Esophagus muscularis mucosa (tissue), 4 donors: ENCODE measurements around the gene CDK14. TPM values are rescaled to one million over a fixed set of nuclear protein-coding genes. Genes with fewer than 3 reads are reported as not detected.

Experiments used
- DNase-seq: peaks from one replicate; pipeline ENCODE4 v3.0.0-alpha.2; 2017; ENCODE audit errors: extremely low spot score
- H3K27ac ChIP-seq, 4 donors: fragments of 200-600 bp; sonication (generic); replicated peaks in 1 of 4; 1 replicate in 3 of 4; 2 replicates in 1 of 4; pipeline ENCODE4 v1.5.1; 2016 to 2019; ENCODE audit warnings: mild to moderate bottlenecking in 1 of 4
- H3K27me3 ChIP-seq, 4 donors: fragments of 200-600 bp; sonication (generic); one replicate each; pipeline versions ENCODE4 v1.5.1 to v1.6.0; 2016 to 2019
- H3K36me3 ChIP-seq, 4 donors: fragments of 200-600 bp; sonication (generic); one replicate each; pipeline ENCODE4 v1.5.1; 2016 to 2019
- H3K4me1 ChIP-seq, 4 donors: fragments of 200-600 bp; sonication (generic); one replicate each; pipeline ENCODE4 v1.5.1; 2016 to 2019
- H3K4me3 ChIP-seq, 4 donors: fragments of 200-600 bp; sonication (generic); 1 replicate in 2 of 4; 2 replicates in 2 of 4; pipeline ENCODE4 v1.5.1; 2016 to 2019; ENCODE audit warnings: mild to moderate bottlenecking in 4 of 4, moderate library complexity in 1 of 4
- H3K9me3 ChIP-seq, 4 donors: fragments of 200-600 bp; sonication (generic); 1 replicate in 3 of 4; 2 replicates in 1 of 4; pipeline ENCODE4 v1.5.1; 2016 to 2019
- EP300 ChIP-seq: sonication (generic); formaldehyde crosslinking; IDR thresholded peaks from one replicate; pipeline ENCODE4 v1.6.1; 2017; ENCODE audit warnings: antibody characterized with exemption
- POLR2A ChIP-seq: fragments of 450-650 bp; IDR thresholded peaks from one replicate; pipeline ENCODE4 v1.6.1; 2017; ENCODE audit warnings: antibody characterized with exemption, moderate library complexity, mild to moderate bottlenecking, low read depth
- POLR2AphosphoS5 ChIP-seq, 2 donors: sonication (generic); formaldehyde crosslinking; IDR thresholded peaks; one replicate each; pipeline ENCODE4 v1.6.1; 2017; ENCODE audit warnings: antibody characterized with exemption in 2 of 2
- WGBS: methylation state at CpG from one replicate; pipeline ENCODE4 v1.1.5; 2018; 5-methylcytosine and 5-hydroxymethylcytosine counted together
- intact Hi-C: fragments of 100-400 bp; cut with DNase I; formaldehyde crosslinking; loops from one replicate; pipeline ENCODE4 v1.15.1; 2023
- total RNA-seq, 4 donors: library from RNA; depleted of rRNA; stranded (reverse); fragments of >200 nt; gene quantifications; one replicate each; pipeline versions ENCODE4 v1.1.0 to v1.2.1, GENCODE V29; 2016
- TF ChIP-seq, protein P1 (sequence below), 3 experiments: fragments of 200-600 bp in 2 of 3; fragments of 450-650 bp in 1 of 3; sonication (generic) in 2 of 3; IDR thresholded peaks; one replicate each; pipeline ENCODE4 v1.5.1; 2017 to 2019; ENCODE audit warnings: antibody characterized with exemption in 3 of 3, mild to moderate bottlenecking in 2 of 3, moderate library complexity in 1 of 3

CDK14 gene
- total RNA-seq, 4 donors from 2014 or later, result 9.6 to 17.7 (median 14.3) TPM

DNA sequence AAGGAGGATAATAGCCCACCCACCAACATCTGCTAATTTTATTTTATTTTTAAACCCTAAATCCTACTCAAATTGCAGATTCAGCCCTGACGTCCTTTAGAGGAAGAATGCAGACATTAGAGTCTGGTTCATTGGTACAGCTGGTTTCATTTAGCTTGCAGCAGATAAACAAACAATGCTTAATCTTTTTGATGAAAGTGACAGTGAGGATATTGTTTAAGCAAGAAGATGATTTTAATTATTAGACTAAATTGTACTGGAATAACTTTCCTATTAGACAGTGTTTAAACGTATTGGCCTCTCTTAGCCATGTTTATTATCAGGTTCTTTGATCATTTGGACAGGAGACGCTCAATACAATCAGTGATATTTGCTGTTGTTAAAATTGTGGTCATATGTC is 164.8 kb downstream of the CDK14 start:
- H3K9me3 ChIP-seq, result no peaks in the 10 kb centered on the region
- no peaks in the 10 kb centered on the region for H3K27me3 ChIP-seq
- DNase-seq, result no peak
- peaks cover 0 to 6% (median 0%) of the 10 kb centered on the region in 4 donors for H3K4me1 ChIP-seq
- no peak overlapping the region for H3K4me3 ChIP-seq
- TF ChIP-seq, protein P1, sequence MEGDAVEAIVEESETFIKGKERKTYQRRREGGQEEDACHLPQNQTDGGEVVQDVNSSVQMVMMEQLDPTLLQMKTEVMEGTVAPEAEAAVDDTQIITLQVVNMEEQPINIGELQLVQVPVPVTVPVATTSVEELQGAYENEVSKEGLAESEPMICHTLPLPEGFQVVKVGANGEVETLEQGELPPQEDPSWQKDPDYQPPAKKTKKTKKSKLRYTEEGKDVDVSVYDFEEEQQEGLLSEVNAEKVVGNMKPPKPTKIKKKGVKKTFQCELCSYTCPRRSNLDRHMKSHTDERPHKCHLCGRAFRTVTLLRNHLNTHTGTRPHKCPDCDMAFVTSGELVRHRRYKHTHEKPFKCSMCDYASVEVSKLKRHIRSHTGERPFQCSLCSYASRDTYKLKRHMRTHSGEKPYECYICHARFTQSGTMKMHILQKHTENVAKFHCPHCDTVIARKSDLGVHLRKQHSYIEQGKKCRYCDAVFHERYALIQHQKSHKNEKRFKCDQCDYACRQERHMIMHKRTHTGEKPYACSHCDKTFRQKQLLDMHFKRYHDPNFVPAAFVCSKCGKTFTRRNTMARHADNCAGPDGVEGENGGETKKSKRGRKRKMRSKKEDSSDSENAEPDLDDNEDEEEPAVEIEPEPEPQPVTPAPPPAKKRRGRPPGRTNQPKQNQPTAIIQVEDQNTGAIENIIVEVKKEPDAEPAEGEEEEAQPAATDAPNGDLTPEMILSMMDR (IDR thresholded peaks at IDR 0.05), result no peak
- TF ChIP-seq POLR2AphosphoS5 (IDR thresholded peaks at IDR 0.05) (no peak), POLR2A (no peak), EP300 (no peak)
- 91% methylated on average over 3 of the region's 3 CpGs for WGBS
- no peaks in the 10 kb centered on the region for H3K36me3 ChIP-seq
- intact Hi-C loops, result no loop called here
- H3K27ac ChIP-seq, result no peak overlapping the region

DNA sequence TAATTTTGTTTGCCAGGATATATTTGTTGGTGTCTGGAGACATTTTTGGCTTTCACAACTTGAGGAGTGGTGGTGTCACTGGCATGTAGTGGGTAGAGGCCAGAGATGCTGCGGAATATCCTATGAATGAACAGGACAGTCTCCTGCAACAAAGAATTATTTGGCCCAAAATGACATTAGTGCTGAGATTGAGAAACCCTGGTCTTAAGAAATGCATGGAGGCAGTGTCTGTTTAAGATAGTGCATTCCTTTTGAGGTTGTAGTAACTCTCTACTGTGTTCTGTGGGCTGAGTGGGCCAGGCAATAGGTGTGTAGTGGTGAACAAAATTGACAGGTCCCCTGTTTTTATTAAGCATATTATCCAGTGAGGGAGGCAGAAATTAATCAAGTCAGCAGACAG is 165.5 kb downstream of the CDK14 start:
- H3K36me3 ChIP-seq, result no peaks in the 10 kb centered on the region
- DNase-seq, result no peak
- no peaks in the 10 kb centered on the region for H3K9me3 ChIP-seq
- WGBS, result 100% methylated on average over 1 of the region's 1 CpG
- H3K4me3 ChIP-seq, result no peak overlapping the region
- intact Hi-C loops, result no loop called here
- H3K4me1 ChIP-seq, result peaks cover 0 to 6% (median 0%) of the 10 kb centered on the region in 4 donors
- TF ChIP-seq, protein P1 (IDR thresholded peaks at IDR 0.05), result no peak
- TF ChIP-seq POLR2AphosphoS5 (IDR thresholded peaks at IDR 0.05) (no peak), POLR2A (no peak), EP300 (no peak)
- no peak overlapping the region for H3K27ac ChIP-seq
- H3K27me3 ChIP-seq, result no peaks in the 10 kb centered on the region

DNA sequence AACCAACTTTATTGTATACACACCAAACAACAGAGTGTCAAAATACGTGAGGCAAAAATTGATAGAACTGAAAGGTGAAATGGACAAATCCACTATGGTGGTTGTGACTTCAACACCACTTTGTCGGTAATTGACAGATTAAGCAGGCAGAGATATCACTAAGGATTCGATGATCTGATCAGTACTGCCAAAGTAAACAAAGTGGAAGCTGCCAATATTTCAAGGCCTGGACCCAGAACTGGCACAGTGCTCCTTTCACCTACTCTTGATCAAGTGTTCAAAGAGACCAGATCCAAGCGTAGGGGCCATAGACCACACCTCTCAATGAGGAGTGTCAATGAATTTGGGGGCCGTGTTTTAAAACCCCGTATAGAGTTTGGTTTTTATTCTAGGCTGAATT is 167.0 kb downstream of the CDK14 start:
- H3K36me3 ChIP-seq, result no peaks in the 10 kb centered on the region
- H3K27ac ChIP-seq, result no peak overlapping the region
- DNase-seq, result no peak
- intact Hi-C loops, result no loop called here
- H3K4me3 ChIP-seq, result no peak overlapping the region
- peaks cover 0 to 6% (median 0%) of the 10 kb centered on the region in 4 donors for H3K4me1 ChIP-seq
- no peaks in the 10 kb centered on the region for H3K9me3 ChIP-seq
- TF ChIP-seq, protein P1 (IDR thresholded peaks at IDR 0.05), result no peak
- no peak for TF ChIP-seq EP300
- no peak for TF ChIP-seq POLR2AphosphoS5 (IDR thresholded peaks at IDR 0.05)
- no peak for TF ChIP-seq POLR2A
- WGBS, result 90% methylated on average over 6 of the region's 6 CpGs
- H3K27me3 ChIP-seq, result no peaks in the 10 kb centered on the region

DNA sequence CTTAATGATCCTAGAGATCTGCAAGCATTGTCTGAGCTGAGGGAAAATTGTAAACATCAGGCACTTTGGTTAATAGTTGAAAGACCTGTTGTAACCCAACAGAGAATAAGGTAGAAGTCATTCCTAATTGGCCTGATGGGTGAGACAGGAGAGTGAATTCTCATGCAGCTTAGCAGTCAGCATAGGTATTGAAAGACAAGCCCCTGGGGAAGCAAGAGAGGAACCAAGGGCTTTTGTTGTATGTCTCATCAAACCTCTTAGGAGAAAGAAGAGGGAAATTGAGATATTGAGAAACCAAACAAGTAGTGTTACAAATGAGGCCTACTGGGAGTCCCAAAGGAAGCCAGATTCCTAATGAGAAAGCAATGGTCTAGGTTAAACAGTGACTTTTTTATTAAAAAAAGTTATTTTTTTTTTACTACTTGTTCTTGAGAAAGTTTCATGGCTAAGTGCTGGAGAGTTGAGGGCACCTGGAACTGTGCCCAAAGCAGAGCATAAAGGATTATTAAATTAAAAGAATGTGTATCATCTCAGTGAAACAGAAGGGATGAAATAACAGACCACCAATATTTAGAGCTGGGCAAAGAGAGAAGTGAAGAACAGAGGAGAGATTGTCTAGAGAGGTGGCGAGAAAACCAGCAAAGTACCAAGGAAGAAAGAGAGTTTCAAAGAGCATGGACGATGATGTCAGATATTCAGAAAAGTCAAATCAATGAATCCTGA is 168.9 kb downstream of the CDK14 start:
- Histone ChIP-seq H3K4me3 (no peak overlapping the region), H3K36me3 (no peaks in the 10 kb centered on the region), H3K4me1 (no peaks in the 10 kb centered on the region), H3K9me3 (no peaks in the 10 kb centered on the region), H3K27me3 (no peaks in the 10 kb centered on the region), H3K27ac (no peak overlapping the region)
- TF ChIP-seq EP300, result no peak
- TF ChIP-seq, protein P1 (IDR thresholded peaks at IDR 0.05), result no peak
- TF ChIP-seq POLR2AphosphoS5 (IDR thresholded peaks at IDR 0.05), result no peak
- TF ChIP-seq POLR2A, result no peak
- intact Hi-C loops, result no loop called here
- no peak for DNase-seq
- 90% methylated on average over 2 of the region's 2 CpGs for WGBS
